Measurements from ENCODE around the gene SLC38A8. TPM values are rescaled to one million over a fixed set of nuclear protein-coding genes. Genes with fewer than 3 reads are reported as not detected.

SLC38A8 gene
- total RNA-seq, 2 experiments from 2014 or later = not detected

- Mint-ChIP-seq H3K36me3 (ENCODE audit: low read depth) (no peaks in the 10 kb centered on the region), H3K27ac (no peak overlapping the region), H3K4me1 (peaks cover 12% of the 10 kb centered on the region), H3K9me3 (peaks cover 7% of the 10 kb centered on the region), H3K27me3 (peaks cover 7% of the 10 kb centered on the region), H3K4me3 (no peak overlapping the region)
- DNase-seq = no peak
- POLR2A ChIA-PET = no interaction called here
- CTCF ChIA-PET = no interaction called here
Observed at GRCh38 chr16:84032458-84033178, 10.0 kb downstream of the SLC38A8 start.

- Mint-ChIP-seq H3K27me3 (peaks cover 8% of the 10 kb centered on the region), H3K4me1 (peaks cover 12% of the 10 kb centered on the region), H3K4me3 (no peak overlapping the region), H3K27ac (no peak overlapping the region), H3K36me3 (ENCODE audit: low read depth) (no peaks in the 10 kb centered on the region), H3K9me3 (peaks cover 7% of the 10 kb centered on the region)
- CTCF ChIA-PET = no interaction called here
- POLR2A ChIA-PET = no interaction called here
- no peak for DNase-seq
Observed at GRCh38 chr16:84031556-84031955, 11.0 kb downstream of the SLC38A8 start.

GRCh38 chr16:84029297-84030047 is 13.1 kb downstream of the SLC38A8 start:
- H3K27ac Mint-ChIP-seq = no peak overlapping the region
- H3K4me3 Mint-ChIP-seq = no peak overlapping the region
- no peaks in the 10 kb centered on the region for H3K36me3 Mint-ChIP-seq (ENCODE audit: low read depth)
- ChIA-PET POLR2A (no interaction called here), CTCF (no interaction called here)
- peaks cover 12% of the 10 kb centered on the region for H3K4me1 Mint-ChIP-seq
- DNase-seq = no peak
- H3K9me3 Mint-ChIP-seq = no peaks in the 10 kb centered on the region
- peaks cover 9% of the 10 kb centered on the region for H3K27me3 Mint-ChIP-seq

- no peak overlapping the region for H3K27ac Mint-ChIP-seq
- ChIA-PET POLR2A (no interaction called here), CTCF (interaction anchor here (0.7 kb wide), 1 partner anchor 582 kb away, joined by 3 read pairs; no protein-coding TSS in a partner anchor)
- peaks cover 13% of the 10 kb centered on the region for H3K27me3 Mint-ChIP-seq
- DNase-seq = no peak
- no peaks in the 10 kb centered on the region for H3K36me3 Mint-ChIP-seq (ENCODE audit: low read depth)
- H3K4me1 Mint-ChIP-seq = peaks cover 12% of the 10 kb centered on the region
- H3K4me3 Mint-ChIP-seq = no peak overlapping the region
- H3K9me3 Mint-ChIP-seq = no peaks in the 10 kb centered on the region
Observed at GRCh38 chr16:84027625-84028024, 15.0 kb downstream of the SLC38A8 start.

GRCh38 chr16:84026606-84027005 is 16.0 kb downstream of the SLC38A8 start:
- Mint-ChIP-seq H3K4me3 (no peak overlapping the region), H3K27me3 (peaks cover 13% of the 10 kb centered on the region), H3K27ac (no peak overlapping the region), H3K36me3 (ENCODE audit: low read depth) (peaks cover 1% of the 10 kb centered on the region), H3K4me1 (peaks cover 12% of the 10 kb centered on the region), H3K9me3 (peaks cover 2% of the 10 kb centered on the region)
- ChIA-PET POLR2A (no interaction called here), CTCF (no interaction called here)
- no peak for DNase-seq

GRCh38 chr16:84024854-84025253 is 17.7 kb downstream of the SLC38A8 start:
- H3K9me3 Mint-ChIP-seq = peaks cover 11% of the 10 kb centered on the region
- ChIA-PET CTCF (no interaction called here), POLR2A (no interaction called here)
- peaks cover 7% of the 10 kb centered on the region for H3K4me1 Mint-ChIP-seq
- no peak overlapping the region for H3K4me3 Mint-ChIP-seq
- H3K27me3 Mint-ChIP-seq = peaks cover 9% of the 10 kb centered on the region
- no peak overlapping the region for H3K27ac Mint-ChIP-seq
- peaks cover 4% of the 10 kb centered on the region for H3K36me3 Mint-ChIP-seq (ENCODE audit: low read depth)
- no peak for DNase-seq

- ChIA-PET CTCF (no interaction called here), POLR2A (no interaction called here)
- Mint-ChIP-seq H3K4me1 (no peaks in the 10 kb centered on the region), H3K4me3 (no peak overlapping the region), H3K27me3 (peaks cover 9% of the 10 kb centered on the region), H3K36me3 (ENCODE audit: low read depth) (peaks cover 4% of the 10 kb centered on the region), H3K27ac (no peak overlapping the region), H3K9me3 (peaks cover 11% of the 10 kb centered on the region)
- no peak for DNase-seq
Observed at GRCh38 chr16:84022644-84023043, 20.0 kb downstream of the SLC38A8 start.

- no peak overlapping the region for H3K27ac Mint-ChIP-seq
- H3K27me3 Mint-ChIP-seq = peaks cover 7% of the 10 kb centered on the region
Observed at GRCh38 chr16:84021488-84021887, 21.1 kb downstream of the SLC38A8 start.

GRCh38 chr16:84020353-84020752 is 22.2 kb downstream of the SLC38A8 start:
- H3K4me1 Mint-ChIP-seq = no peaks in the 10 kb centered on the region
- ChIA-PET CTCF (no interaction called here), POLR2A (no interaction called here)
- no peak for DNase-seq
- peaks cover 7% of the 10 kb centered on the region for H3K27me3 Mint-ChIP-seq
- H3K9me3 Mint-ChIP-seq = peaks cover 11% of the 10 kb centered on the region
- H3K36me3 Mint-ChIP-seq (ENCODE audit: low read depth) = peaks cover 4% of the 10 kb centered on the region
- H3K27ac Mint-ChIP-seq = no peak overlapping the region
- no peak overlapping the region for H3K4me3 Mint-ChIP-seq

More at GRCh38 chr16:84021488-84021887, 21.1 kb downstream of the SLC38A8 start:
- Mint-ChIP-seq H3K4me3 (no peak overlapping the region), H3K9me3 (peaks cover 11% of the 10 kb centered on the region), H3K4me1 (no peaks in the 10 kb centered on the region), H3K36me3 (ENCODE audit: low read depth) (peaks cover 4% of the 10 kb centered on the region)
- no peak for DNase-seq
- ChIA-PET CTCF (no interaction called here), POLR2A (no interaction called here)

GRCh38 chr16:84018710-84019109 is 23.9 kb downstream of the SLC38A8 start:
- ChIA-PET POLR2A (no interaction called here), CTCF (interaction anchor here (1.2 kb wide), 1 partner anchor 11 kb away, joined by 3 read pairs; no protein-coding TSS in a partner anchor)
- Mint-ChIP-seq H3K4me3 (no peak overlapping the region), H3K36me3 (ENCODE audit: low read depth) (peaks cover 4% of the 10 kb centered on the region), H3K9me3 (peaks cover 11% of the 10 kb centered on the region), H3K27me3 (peaks cover 7% of the 10 kb centered on the region), H3K4me1 (peaks cover 10% of the 10 kb centered on the region), H3K27ac (no peak overlapping the region)
- DNase-seq = no peak

GRCh38 chr16:84016477-84016876 is 26.1 kb downstream of the SLC38A8 start:
- Mint-ChIP-seq H3K27ac (no peak overlapping the region), H3K4me1 (peaks cover 10% of the 10 kb centered on the region), H3K36me3 (ENCODE audit: low read depth) (peaks cover 2% of the 10 kb centered on the region), H3K4me3 (no peak overlapping the region), H3K27me3 (peaks cover 2% of the 10 kb centered on the region), H3K9me3 (peaks cover 8% of the 10 kb centered on the region)
- DNase-seq = no peak
- CTCF ChIA-PET = no interaction called here
- POLR2A ChIA-PET = no interaction called here

- no peak overlapping the region for H3K4me3 Mint-ChIP-seq
Observed at GRCh38 chr16:84015399-84015798, 27.2 kb downstream of the SLC38A8 start.

GRCh38 chr16:84014570-84015327 is 27.8 kb downstream of the SLC38A8 start:
- peaks cover 10% of the 10 kb centered on the region for H3K4me1 Mint-ChIP-seq
- ChIA-PET CTCF (interaction anchor here (1.1 to 1.5 kb wide), 4 partner anchors 61 to 172 kb away, joined by 3 to 11 read pairs (median 5); partner anchors contain the start of genes MBTPS1 and TAF1C), POLR2A (interaction anchor here (0.9 kb wide), 1 partner anchor 1041 kb away, joined by 3 read pairs; no protein-coding TSS in a partner anchor)
- H3K27me3 Mint-ChIP-seq = no peaks in the 10 kb centered on the region
- no peak for DNase-seq
- no peaks in the 10 kb centered on the region for H3K36me3 Mint-ChIP-seq (ENCODE audit: low read depth)
- no peaks in the 10 kb centered on the region for H3K9me3 Mint-ChIP-seq
- no peak overlapping the region for H3K4me3 Mint-ChIP-seq
- H3K27ac Mint-ChIP-seq = no peak overlapping the region

More at GRCh38 chr16:84015399-84015798, 27.2 kb downstream of the SLC38A8 start:
- H3K36me3 Mint-ChIP-seq (ENCODE audit: low read depth) = no peaks in the 10 kb centered on the region
- no peak for DNase-seq
- POLR2A ChIA-PET = no interaction called here
- no peaks in the 10 kb centered on the region for H3K27me3 Mint-ChIP-seq
- CTCF ChIA-PET = interaction anchor here (1.1 kb wide), 1 partner anchor 70 kb away, joined by 3 read pairs; no protein-coding TSS in a partner anchor
- H3K4me1 Mint-ChIP-seq = peaks cover 10% of the 10 kb centered on the region
- no peak overlapping the region for H3K27ac Mint-ChIP-seq
- H3K9me3 Mint-ChIP-seq = no peaks in the 10 kb centered on the region

All from activated CD4-positive, alpha-beta memory T cell treated with anti-CD3 and anti-CD28 coated beads, Interleukin-2, amount 10 ng/mL, durations not matched to agents 7 days and 5 days (primary cell).